ENCODE data around the gene PBX2. TPM values are rescaled to one million over a fixed set of nuclear protein-coding genes. Genes with fewer than 3 reads are reported as not detected.

The PBX2 gene
- total and polyA plus RNA-seq, 10 donors = 29.6 to 160 (median 89.9) TPM

GRCh38 chr6:32178547-32179440, 11.2 kb downstream of the PBX2 start:
- TF ChIP-seq CTCF (IDR thresholded peaks at IDR 0.05 in 8 of 11, conservative IDR thresholded peaks at IDR 0.05 in 3 of 11) = no peak
- TF ChIP-seq POLR2AphosphoS5 (IDR thresholded peaks at IDR 0.05) = no peak
- no peak for TF ChIP-seq POLR2A (IDR thresholded peaks at IDR 0.05)
- H3K9me3 ChIP-seq = no peaks in the 10 kb centered on the region
- no peaks in the 10 kb centered on the region for H3K27me3 ChIP-seq (replicated peaks in 1 of 7)
- 2 to 3% (median 3%) methylated on average over 24 of the region's 24 CpGs for WGBS, 5 donors
- H3K4me1 ChIP-seq = peaks cover 33 to 90% (median 66%) of the 10 kb centered on the region in 6 donors
- peaks cover 0 to 44% (median 37%) of the 10 kb centered on the region in 6 donors for H3K36me3 ChIP-seq
- no peak for DNase-seq
- H3K27ac ChIP-seq = peak overlapping the region; percentile 92 to 98 (median 95)
- intact Hi-C loops (cut with DNase I; ENCODE audit: low total_unique reads) = no loop called here
- H3K4me3 ChIP-seq = peak overlapping the region; percentile 43 to 87 (median 62)

- peaks cover 0 to 36% (median 30%) of the 10 kb centered on the region in 6 donors for H3K36me3 ChIP-seq
- peak; percentile 94 for DNase-seq
- H3K27ac ChIP-seq = peak within 1 kb of the TSS; percentile 92 to 98 (median 95)
- TF ChIP-seq CTCF (IDR thresholded peaks at IDR 0.05 in 8 of 11, conservative IDR thresholded peaks at IDR 0.05 in 3 of 11) (no peak), POLR2AphosphoS5 (IDR thresholded peaks at IDR 0.05) (peak; percentile 69 to 74 (median 70)), POLR2A (IDR thresholded peaks at IDR 0.05) (peak in 1 of 3 donors; percentile 38)
- WGBS, 5 donors = 0 to 1% (median 1%) methylated on average over 33 of the region's 33 CpGs
- peak within 1 kb of the TSS; percentile 43 to 87 (median 62) for H3K4me3 ChIP-seq
- no peaks in the 10 kb centered on the region for H3K27me3 ChIP-seq (replicated peaks in 1 of 7)
- H3K9me3 ChIP-seq = no peaks in the 10 kb centered on the region
- H3K4me1 ChIP-seq = peaks cover 33 to 90% (median 63%) of the 10 kb centered on the region in 6 donors
- intact Hi-C loops (cut with DNase I; ENCODE audit: low total_unique reads) = no loop called here
Measured at GRCh38 chr6:32177788-32178546, 12.0 kb downstream of the PBX2 start, which contains the start of gene RNF5. RNF5 (plus strand) TSS chr6:32178405; CDS start chr6:32178512, 107 bp downstream.

- DNase-seq = no peak
Measured at GRCh38 chr6:32177183-32177787, 12.7 kb downstream of the PBX2 start.

More at GRCh38 chr6:32177183-32177787, 12.7 kb downstream of the PBX2 start:
- WGBS, 5 donors = 1% methylated on average over 20 of the region's 20 CpGs
- TF ChIP-seq POLR2A (IDR thresholded peaks at IDR 0.05) (peak in 1 of 3 donors; percentile 52), POLR2AphosphoS5 (IDR thresholded peaks at IDR 0.05) (peak in 1 of 3 donors; percentile 60), CTCF (IDR thresholded peaks at IDR 0.05 in 8 of 11, conservative IDR thresholded peaks at IDR 0.05 in 3 of 11) (no peak)
- intact Hi-C loops (cut with DNase I; ENCODE audit: low total_unique reads) = no loop called here
- peaks cover 33 to 87% (median 65%) of the 10 kb centered on the region in 6 donors for H3K4me1 ChIP-seq
- H3K36me3 ChIP-seq = peaks cover 0 to 29% (median 23%) of the 10 kb centered on the region in 6 donors
- H3K27ac ChIP-seq = peak overlapping the region; percentile 92 to 98 (median 95)
- peak overlapping the region; percentile 43 to 87 (median 62) for H3K4me3 ChIP-seq
- no peaks in the 10 kb centered on the region for H3K9me3 ChIP-seq
- H3K27me3 ChIP-seq (replicated peaks in 1 of 7) = no peaks in the 10 kb centered on the region

Data from spleen (tissue), 11 donors.